ENCODE measurements around the gene NELFB. TPM values are rescaled to one million over a fixed set of nuclear protein-coding genes. Genes with fewer than 3 reads are reported as not detected.

Gene NELFB
- total RNA-seq, 1 donor: 43.7 TPM

DNA sequence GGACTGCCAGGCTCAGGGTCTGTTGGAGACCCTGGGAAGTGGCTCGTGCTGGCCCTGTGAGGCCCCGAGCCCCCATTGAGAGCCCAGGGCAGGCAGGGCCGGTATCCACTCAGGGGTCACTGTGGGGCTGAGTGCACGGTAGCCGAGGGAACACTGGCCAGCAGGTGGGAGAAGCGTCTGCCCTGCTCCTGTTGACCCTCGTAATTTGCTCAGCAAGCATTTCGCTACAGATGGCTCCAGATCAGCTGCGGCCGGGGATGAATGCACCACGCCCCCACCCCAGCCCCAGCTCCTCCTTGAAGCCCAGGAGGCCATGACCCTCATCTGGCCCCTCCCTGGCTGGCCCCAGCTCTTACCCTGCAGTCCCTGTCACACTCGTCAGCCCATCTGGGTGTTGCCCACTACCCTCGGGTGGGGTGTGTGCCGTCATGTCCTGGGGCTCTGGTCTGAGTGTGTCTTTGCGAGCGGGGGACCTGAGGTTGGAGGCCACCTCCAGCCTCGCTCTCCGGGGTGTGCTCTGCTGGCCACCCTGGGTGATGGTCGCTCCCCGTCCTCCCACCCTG is 53.0 kb downstream of the NELFB start:
- no peak for DNase-seq (ENCODE audit: low read depth)
- TF ChIP-seq, protein P1, sequence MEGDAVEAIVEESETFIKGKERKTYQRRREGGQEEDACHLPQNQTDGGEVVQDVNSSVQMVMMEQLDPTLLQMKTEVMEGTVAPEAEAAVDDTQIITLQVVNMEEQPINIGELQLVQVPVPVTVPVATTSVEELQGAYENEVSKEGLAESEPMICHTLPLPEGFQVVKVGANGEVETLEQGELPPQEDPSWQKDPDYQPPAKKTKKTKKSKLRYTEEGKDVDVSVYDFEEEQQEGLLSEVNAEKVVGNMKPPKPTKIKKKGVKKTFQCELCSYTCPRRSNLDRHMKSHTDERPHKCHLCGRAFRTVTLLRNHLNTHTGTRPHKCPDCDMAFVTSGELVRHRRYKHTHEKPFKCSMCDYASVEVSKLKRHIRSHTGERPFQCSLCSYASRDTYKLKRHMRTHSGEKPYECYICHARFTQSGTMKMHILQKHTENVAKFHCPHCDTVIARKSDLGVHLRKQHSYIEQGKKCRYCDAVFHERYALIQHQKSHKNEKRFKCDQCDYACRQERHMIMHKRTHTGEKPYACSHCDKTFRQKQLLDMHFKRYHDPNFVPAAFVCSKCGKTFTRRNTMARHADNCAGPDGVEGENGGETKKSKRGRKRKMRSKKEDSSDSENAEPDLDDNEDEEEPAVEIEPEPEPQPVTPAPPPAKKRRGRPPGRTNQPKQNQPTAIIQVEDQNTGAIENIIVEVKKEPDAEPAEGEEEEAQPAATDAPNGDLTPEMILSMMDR (IDR thresholded peaks at IDR 0.05; ENCODE audit: insufficient read depth, low read length): no peak
- H3K4me3 ChIP-seq (ENCODE audit: low read depth, low read length): no peak overlapping the region

DNA sequence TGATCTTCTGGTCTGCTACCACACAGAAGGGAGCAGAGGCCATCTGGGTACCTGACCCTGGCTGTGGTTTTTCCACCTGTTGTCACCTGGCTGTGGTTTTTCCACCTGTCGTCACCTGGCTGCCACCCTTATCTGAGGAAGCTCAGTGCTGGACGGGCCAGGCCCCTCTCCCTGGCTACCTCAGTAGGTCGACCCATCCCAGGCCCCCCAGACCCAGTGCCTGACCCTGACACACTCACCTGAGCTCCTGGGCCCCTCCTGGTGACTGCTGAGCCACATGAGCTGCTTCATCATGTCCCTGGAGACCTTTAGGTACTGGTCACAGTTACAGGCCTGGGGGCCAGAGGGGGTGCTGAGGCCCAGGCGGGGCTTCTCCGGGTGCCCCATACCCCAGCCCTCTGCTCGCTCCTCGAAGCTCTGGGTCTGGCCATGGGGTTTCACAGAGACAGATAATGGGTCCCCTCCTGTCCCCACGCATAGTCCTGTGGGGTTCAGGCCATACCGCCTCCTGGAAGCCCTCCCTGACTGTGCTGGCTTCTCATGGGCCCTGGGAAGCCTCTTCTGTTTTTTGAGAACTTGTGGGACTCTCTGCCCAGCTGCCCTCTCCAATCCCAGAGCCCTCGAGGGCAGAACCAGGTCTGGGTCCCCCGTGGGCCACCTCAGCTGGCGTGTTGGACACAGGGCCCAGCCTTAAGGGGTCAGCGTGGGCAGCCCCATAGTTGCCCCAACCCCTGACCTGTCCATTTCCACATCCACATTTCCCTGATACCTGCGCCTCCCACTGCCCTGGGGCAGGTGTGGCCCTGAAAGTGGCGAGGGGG is 54.5 kb downstream of the NELFB start:
- DNase-seq (ENCODE audit: low read depth): no peak
- no peak overlapping the region for H3K4me3 ChIP-seq (ENCODE audit: low read depth, low read length)
- TF ChIP-seq, protein P1 (IDR thresholded peaks at IDR 0.05; ENCODE audit: insufficient read depth, low read length): no peak

DNA sequence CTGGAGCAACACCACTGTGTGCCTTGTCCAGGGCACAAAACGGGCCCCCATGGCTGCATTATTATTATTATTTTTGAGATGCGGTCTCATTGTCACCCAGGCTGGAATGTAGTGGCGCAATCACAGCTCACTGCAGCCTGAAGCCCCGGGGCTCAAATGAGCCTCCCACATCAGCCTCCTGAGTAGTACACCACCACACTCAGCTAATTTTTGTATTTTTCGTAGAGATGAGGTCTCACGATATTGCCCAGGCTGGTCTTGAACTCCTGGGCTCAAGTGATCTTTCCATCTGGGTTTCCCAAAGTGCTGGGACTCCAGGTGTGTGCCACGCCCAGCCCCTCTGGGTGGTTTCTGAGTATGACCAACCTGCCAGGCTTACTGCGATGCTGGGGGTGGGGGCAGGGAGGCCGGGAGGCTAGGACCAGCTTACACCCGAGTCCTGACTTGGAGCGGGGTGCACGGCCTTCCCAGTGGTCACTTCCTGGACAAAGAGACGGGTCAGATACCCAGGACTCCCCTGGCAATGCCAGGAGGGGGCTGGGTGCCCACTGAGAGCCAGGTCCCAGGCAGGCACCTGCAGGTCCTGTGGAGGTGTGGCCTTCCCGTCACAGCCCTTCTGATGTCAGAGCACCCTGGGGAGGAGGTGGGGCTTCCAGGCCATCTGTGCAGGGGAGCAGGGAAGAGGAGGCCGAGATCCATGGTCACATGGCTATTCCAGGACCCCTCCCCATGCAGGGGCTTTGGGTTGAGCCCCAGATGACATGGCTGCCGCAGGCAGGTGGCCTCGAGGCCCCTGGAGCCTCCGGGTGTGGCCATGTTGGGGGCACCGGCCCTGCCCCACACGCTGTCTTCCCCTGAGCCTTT is 55.3 kb downstream of the NELFB start:
- TF ChIP-seq, protein P1 (IDR thresholded peaks at IDR 0.05; ENCODE audit: insufficient read depth, low read length): no peak

DNA sequence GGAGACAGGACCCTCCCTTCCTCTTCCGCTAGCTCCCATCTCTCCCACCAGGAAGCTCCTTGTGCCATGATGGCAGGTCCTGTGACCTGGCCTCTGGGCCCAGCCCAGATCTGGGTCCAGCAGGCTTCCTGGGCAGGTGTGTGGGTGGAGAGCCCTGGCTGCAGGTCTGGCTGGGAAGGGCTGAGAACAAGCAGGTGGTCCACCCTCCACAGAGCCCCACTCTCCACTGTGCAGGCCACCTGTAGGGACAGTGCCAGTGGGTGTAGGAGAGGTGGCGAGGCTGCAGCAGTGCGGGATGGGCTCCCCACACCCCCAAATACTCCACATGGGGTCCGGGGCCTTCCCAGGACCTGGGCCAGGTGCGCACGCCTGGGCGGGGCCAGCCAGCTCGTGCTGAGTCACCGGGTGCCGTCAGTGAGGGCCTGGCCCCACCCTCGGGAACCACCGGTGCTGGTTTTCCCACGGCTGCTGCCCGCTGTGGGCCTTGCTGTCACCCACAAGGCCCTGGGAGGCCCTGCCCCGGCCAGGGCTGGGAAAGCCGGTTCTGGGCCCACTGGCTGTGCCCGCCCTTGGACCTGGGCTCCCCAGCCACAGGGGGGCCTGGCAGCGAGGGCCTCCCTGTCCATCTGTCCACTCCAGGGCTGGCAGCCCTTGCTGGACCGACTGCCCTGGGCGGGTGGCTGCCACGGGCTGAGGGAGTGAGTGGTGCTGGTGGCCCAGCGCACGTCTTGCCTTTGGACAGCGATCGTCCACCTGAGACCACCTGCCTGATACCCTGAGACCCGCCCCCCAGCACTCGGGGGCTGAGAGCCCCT is 56.3 kb downstream of the NELFB start:
- DNase-seq (ENCODE audit: low read depth): no peak
- H3K4me3 ChIP-seq (ENCODE audit: low read depth, low read length): no peak overlapping the region
- TF ChIP-seq, protein P1 (IDR thresholded peaks at IDR 0.05; ENCODE audit: insufficient read depth, low read length): no peak

More for the DNA sequence above, 55.3 kb downstream of the NELFB start:
- no peak for DNase-seq (ENCODE audit: low read depth)
- H3K4me3 ChIP-seq (ENCODE audit: low read depth, low read length): no peak overlapping the region

DNA sequence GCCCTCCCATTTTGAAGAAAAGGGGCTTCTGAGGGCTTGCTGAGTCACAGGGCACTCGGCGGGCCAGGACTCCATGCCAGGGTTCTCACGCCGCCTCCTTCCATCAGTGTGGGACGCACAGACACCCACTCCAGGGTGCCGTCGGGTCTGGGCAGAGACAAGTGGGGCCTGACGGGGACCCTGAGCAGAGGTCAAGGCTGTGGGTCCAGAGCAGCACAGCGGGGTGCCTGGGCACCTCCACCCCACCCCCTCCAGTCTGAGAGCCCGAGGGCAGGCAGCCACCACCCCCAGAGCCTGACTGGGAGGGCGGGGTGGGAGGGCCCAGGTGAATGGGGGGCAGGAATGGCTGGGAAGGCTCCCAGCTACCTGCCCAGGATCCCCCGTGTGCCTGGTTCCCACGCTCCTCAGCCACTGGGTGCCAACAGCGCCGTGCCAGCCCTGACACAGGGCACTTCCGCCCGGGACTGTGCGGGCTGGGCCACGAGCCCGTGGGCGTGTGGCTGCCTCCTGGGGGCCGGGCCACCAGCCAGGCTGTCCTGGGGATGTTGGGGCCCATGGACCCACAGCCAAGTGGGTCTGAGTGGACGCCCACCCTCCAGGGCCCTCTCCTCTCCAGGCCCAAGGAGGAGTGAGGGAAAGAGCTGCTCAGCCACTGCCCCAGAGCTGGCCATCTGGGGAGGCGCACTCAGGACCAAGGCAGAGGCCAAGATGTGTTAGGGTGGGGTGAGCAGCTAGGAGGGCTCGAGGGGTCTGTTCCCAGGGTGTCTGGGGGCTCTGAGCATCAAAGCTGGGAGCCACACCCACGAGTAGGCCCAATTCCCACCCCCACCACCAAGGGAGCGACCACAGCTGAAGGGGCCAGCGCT is 57.1 kb downstream of the NELFB start:
- DNase-seq (ENCODE audit: low read depth): no peak
- no peak overlapping the region for H3K4me3 ChIP-seq (ENCODE audit: low read depth, low read length)
- TF ChIP-seq, protein P1 (IDR thresholded peaks at IDR 0.05; ENCODE audit: insufficient read depth, low read length): no peak
